HG02840 (cell line): ENCODE results near the gene C3orf20.

Experiments
- ATAC-seq: cut with Tn5 transposase; IDR thresholded peaks from one replicate; pipeline ENCODE4 v1.9.1; 2021; ENCODE audit warnings: mild to moderate bottlenecking, moderate library complexity, moderate number of reproducible peaks; ENCODE audit not compliant: unreplicated experiment, low FRiP score

Gene C3orf20

DNA sequence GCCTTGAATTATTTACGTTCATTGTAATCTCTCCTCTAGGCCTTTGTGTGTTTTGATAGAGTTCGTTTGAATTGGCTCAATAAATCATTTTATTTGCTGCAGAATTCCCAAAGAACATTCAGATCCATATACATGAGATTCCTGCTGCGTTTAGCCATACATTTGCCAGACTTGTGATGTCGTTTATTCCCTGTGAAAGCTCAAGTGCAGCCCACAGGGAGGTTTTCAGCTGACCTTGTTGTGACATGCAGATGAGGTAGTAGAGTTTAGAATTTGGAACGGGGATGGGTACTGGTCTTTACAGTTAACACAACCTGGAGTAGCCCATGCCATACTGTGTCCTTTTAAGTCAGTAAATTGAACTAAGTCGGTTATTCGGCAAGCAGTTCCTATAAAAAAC is at the start of gene C3orf20:
Gene C3orf20, plus strand, starts transcription at position 301 of the 400 bp plus-strand sequence. CDS start 7,573 bp downstream, outside the sequence.
- no peak for ATAC-seq

DNA sequence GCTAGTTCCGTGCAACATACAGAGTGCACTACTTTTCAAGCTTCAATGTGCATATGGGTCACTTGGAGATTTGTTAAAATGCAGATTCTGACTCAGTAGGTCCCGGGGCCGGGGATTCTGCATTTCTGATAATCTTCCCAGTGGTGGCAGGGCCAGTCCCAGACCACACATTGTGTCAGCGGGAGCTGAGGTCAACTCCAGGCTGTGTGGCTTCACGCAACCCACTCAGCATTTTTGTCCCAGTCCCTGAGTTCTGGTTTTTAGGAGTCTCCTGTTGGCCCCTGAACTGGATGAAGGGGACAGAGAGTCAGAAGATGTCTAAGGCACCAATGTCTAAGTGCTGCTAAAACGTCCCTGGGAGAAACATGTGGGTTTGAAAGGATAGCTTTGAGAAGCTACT is 49.5 kb upstream of the C3orf20 start:
- ATAC-seq = no peak

- no peak for ATAC-seq
Observed at GRCh38 chr3:14627815-14628214, 47.1 kb upstream of the C3orf20 start.

DNA sequence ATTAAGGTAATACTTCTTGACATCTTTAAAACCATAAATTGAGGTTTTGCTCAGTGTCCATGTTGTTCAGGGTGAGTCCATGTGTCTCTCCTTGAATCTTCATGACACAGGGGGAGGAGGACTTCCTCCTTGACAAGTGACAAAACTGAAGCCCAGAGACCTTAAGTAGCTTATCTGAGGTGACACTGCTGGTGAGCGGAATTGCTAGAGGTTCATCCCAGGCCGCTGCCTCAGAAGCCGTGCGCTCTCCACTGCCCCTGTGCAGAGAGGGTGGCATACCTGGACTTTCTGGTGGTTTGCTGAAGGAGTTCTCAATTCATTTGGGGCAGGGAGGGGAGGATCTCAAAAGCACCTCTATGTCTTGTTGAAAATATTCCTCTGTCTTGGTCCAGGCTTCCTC is 46.5 kb upstream of the C3orf20 start:
- no peak for ATAC-seq

DNA sequence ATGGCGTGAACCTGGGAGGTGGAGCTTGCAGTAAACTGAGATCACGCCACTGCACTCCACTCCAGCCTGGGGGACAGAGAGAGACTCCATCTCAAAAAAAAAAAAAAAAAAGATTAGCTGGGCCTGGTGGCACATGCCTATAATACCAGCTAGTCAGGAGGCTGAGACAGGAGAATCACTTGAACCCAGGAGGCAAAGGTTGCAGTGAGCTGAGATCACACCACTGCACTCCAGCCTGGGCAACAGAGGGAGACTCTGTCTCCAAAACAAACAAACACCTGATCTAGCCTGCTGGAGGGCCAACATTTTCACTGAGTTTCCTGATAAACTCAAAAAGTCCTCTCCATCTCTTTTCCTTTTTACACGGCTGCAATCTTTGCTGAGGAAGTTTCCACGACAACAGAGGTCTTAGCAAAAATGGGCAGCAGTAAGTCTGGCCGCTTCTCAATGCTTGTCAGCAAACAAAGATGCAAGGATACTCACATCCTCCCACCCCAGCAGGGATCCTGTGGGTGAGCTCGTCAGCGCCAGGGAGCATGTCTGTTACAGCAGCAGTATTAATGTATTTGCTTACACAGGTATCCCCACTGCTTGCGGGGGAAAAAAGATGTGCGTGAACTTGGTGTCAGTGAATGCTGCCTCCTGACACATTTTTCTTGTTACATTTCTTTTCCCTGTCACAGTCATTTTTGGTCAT is 44.4 kb upstream of the C3orf20 start:
- no peak for ATAC-seq

DNA sequence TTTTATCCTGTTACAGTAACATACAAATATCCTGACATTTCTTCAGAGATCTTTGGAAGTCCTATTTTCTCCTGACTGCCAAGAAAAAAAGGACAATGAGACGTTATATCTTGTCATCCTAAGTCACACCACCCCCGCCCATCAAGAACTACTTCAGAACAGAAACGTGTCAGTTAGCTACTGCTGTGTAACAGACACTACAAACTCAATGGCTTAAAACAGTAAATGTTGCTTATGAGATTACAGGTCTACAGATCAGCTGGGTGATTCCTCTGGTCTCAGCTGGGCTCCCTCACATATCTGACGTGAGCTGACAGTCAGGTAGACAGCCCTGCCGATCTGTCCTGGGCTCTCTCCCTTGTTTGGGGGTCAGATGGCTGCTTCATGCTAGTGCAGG is 43.8 kb upstream of the C3orf20 start:
- no peak for ATAC-seq

DNA sequence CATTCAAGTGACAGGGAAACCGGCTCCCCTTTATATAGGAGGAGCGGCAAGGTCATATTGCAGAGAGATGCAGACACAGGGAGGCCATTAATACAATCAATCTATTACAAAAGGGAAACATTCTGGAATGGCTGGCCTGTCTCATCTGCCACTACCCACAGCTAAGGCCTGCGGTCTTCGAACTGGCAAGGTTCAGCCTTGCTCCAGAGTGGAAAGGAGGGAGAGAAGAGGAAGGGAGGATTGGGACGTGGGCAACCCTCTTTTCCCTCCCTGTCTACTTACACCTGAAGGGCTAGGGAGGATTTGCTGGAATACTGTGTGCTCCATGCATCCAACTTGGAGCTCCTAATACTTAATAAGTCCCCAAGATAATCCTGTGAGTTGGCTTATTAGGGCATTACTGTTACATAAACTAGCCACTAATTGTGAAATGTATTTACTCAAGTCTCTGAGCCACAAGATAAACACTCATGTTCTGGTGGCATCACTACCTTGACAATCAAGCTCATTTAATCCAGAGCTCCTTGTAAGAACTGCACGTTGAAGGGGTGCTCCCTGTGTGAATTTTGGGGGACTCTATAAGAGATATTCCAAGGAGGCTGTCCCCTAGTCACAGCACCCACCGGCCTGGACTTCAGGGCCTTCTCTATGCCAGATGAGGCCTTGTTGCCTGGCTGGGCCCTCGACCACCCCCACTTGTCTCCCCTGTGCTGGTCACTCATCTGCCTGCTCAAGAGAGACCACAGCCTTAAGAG is 43.1 kb upstream of the C3orf20 start:
- no peak for ATAC-seq

GRCh38 chr3:14632442-14632930 is 42.5 kb upstream of the C3orf20 start:
- ATAC-seq = no peak

DNA sequence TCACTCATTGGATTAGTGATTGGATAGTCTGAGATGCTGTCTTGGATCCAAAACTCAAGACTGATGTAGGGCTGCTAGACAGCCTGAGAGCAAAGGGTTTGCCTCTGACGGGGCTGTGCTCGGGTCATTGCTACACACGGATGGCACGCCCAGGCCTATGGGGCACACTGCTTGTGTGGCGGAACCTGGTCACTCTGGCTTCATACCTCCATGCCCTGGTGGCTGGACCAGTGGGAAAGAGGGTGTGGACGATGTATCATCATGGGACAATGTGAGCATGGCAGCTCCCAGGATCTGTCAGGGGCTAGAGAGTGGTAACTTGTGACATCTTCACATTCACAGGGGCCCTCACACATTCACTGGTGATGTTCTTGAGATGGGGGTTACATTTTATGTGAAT is 41.5 kb upstream of the C3orf20 start:
- no peak for ATAC-seq

DNA sequence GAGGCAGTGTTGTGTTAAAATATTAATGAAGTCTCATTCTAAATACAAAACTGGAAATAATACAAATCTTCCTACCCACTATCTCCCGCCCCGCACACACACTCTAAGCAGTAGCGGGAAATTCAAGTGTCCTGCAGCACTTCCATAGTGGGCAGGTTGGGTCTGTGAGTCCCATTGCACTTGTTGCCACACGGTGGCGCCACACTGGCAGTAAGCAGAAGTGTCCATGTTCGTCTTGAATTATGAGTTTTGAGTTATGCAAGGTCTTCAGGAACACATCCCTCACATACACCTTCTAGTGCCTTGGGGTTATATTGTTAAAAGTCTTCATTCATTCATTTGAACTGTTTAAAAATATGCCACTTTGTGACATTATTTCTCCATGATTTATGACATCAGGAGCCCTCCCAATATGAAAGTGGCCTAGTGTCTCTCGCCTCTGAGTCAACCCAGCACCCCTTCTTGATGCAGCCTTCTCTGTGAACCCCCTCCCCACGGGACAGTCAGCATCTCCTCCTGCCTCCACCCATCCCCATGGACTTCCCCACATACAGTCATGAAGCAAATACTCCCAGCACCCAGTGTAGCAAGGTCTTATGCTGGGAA is 41.0 kb upstream of the C3orf20 start:
- no peak for ATAC-seq

DNA sequence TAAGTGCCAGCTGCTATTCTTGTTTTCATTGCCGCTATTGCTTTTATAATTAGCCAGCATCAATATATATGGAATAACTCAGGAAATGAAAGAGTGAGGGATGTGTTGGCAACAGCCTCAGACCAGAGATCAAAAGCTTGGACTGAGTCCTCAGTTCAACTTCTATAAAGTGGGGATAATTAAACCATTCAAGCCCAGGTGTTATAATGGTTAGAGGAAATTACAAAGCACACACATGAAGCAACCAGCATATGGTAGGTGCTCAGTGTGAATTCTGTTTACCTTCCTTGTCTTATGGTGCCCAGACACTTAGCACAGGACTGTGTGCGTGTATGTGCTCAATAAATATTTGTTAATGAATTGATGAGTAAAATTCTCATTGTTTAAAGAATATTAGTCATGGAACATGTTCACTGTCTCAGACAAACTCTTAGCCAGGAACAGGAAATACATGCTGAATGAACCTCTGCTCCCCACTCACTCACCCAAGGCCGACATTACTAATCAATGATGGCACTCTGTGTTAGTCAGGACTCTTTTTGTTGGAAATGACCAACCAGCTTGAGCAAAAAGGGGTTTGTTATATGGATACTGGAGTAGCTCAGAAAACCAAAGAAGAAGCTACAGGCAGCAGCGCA is 40.1 kb upstream of the C3orf20 start:
- no peak for ATAC-seq

GRCh38 chr3:14636496-14637087 is 38.3 kb upstream of the C3orf20 start:
- ATAC-seq = no peak

- no peak for ATAC-seq
Observed at GRCh38 chr3:14640157-14640562, 34.8 kb upstream of the C3orf20 start.

GRCh38 chr3:14640734-14641133 is 34.2 kb upstream of the C3orf20 start:
- no peak for ATAC-seq

GRCh38 chr3:14641346-14641745 is 33.6 kb upstream of the C3orf20 start:
- no peak for ATAC-seq

DNA sequence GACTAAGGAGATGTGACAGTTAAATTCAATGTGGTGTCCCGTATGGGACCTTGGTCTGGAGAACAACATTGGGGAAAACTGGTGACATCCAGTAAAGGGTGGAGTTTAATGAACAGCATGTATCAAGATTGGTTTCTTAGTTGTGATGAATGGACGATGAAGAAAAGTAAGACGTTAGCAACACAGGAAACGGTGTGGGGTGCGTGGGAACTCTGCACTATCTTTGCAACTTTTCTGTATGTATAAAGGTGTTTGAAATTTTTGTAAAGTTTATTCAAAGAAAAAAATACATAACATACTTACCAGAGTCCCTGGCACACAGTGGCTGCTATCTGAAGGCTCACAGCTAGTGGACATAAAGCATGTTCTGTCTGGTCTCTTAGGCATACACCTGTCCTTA is 29.5 kb upstream of the C3orf20 start:
- ATAC-seq = no peak

- ATAC-seq = no peak
Observed at GRCh38 chr3:14646131-14646573, 28.8 kb upstream of the C3orf20 start.

GRCh38 chr3:14646589-14647413 is 28.1 kb upstream of the C3orf20 start:
- ATAC-seq = no peak
